IPS-15b (cell line): ENCODE measurements around the gene LRP1B.

Experiments
- H3K27me3 ChIP-seq: one replicate; pipeline ENCODE4 v1.6.1; 2013; ENCODE audit warnings: low read length; ENCODE audit not compliant: control insufficient read depth, insufficient read depth
- H3K36me3 ChIP-seq: one replicate; pipeline ENCODE4 v1.6.1; 2013; ENCODE audit warnings: low read length; ENCODE audit not compliant: control insufficient read depth, insufficient read depth
- H3K4me1 ChIP-seq: one replicate; pipeline ENCODE4 v1.6.1; 2013; ENCODE audit warnings: mild to moderate bottlenecking, low read length; ENCODE audit not compliant: control insufficient read depth, insufficient read depth
- H3K4me3 ChIP-seq: one replicate; pipeline ENCODE4 v1.5.1; 2013; ENCODE audit warnings: low read depth, low read length
- H3K9ac ChIP-seq: one replicate; pipeline ENCODE4 v1.6.1; 2013; ENCODE audit warnings: low read depth, mild to moderate bottlenecking, low read length
- H3K9me3 ChIP-seq: one replicate; pipeline ENCODE4 v1.6.1; 2013; ENCODE audit warnings: mild to moderate bottlenecking, low read length; ENCODE audit not compliant: control insufficient read depth, insufficient read depth

Gene LRP1B

GRCh38 chr2:140639628-140640027 is 1491.2 kb downstream of the LRP1B start:
- Histone ChIP-seq H3K4me1 (no peaks in the 10 kb centered on the region), H3K36me3 (no peaks in the 10 kb centered on the region), H3K4me3 (no peak overlapping the region), H3K9ac (no peak overlapping the region), H3K9me3 (no peaks in the 10 kb centered on the region), H3K27me3 (no peaks in the 10 kb centered on the region)

GRCh38 chr2:140630557-140630956 is 1500.3 kb downstream of the LRP1B start:
- no peak overlapping the region for H3K9ac ChIP-seq
- no peak overlapping the region for H3K4me3 ChIP-seq
- H3K9me3 ChIP-seq: no peaks in the 10 kb centered on the region

GRCh38 chr2:140627885-140628284 is 1502.9 kb downstream of the LRP1B start:
- H3K4me3 ChIP-seq: no peak overlapping the region
- H3K9ac ChIP-seq: no peak overlapping the region
- H3K36me3 ChIP-seq: no peaks in the 10 kb centered on the region
- H3K27me3 ChIP-seq: no peaks in the 10 kb centered on the region
- H3K9me3 ChIP-seq: no peaks in the 10 kb centered on the region
- H3K4me1 ChIP-seq: no peaks in the 10 kb centered on the region

More at GRCh38 chr2:140630557-140630956, 1500.3 kb downstream of the LRP1B start:
- Histone ChIP-seq H3K36me3 (no peaks in the 10 kb centered on the region), H3K27me3 (no peaks in the 10 kb centered on the region), H3K4me1 (no peaks in the 10 kb centered on the region)

GRCh38 chr2:140627136-140627535 is 1503.7 kb downstream of the LRP1B start:
- Histone ChIP-seq H3K4me1 (no peaks in the 10 kb centered on the region), H3K9ac (no peak overlapping the region), H3K9me3 (no peaks in the 10 kb centered on the region), H3K36me3 (no peaks in the 10 kb centered on the region), H3K27me3 (no peaks in the 10 kb centered on the region), H3K4me3 (no peak overlapping the region)

GRCh38 chr2:140624200-140624599 is 1506.6 kb downstream of the LRP1B start:
- H3K4me1 ChIP-seq: no peaks in the 10 kb centered on the region
- no peak overlapping the region for H3K9ac ChIP-seq
- H3K4me3 ChIP-seq: no peak overlapping the region
- H3K36me3 ChIP-seq: no peaks in the 10 kb centered on the region
- no peaks in the 10 kb centered on the region for H3K27me3 ChIP-seq
- H3K9me3 ChIP-seq: no peaks in the 10 kb centered on the region

- H3K9ac ChIP-seq: no peak overlapping the region
- H3K36me3 ChIP-seq: no peaks in the 10 kb centered on the region
- H3K4me3 ChIP-seq: no peak overlapping the region
- no peaks in the 10 kb centered on the region for H3K9me3 ChIP-seq
- no peaks in the 10 kb centered on the region for H3K4me1 ChIP-seq
- H3K27me3 ChIP-seq: no peaks in the 10 kb centered on the region
Observed at GRCh38 chr2:140621583-140622362, 1509.0 kb downstream of the LRP1B start.

GRCh38 chr2:140604788-140605187 is 1526.0 kb downstream of the LRP1B start:
- Histone ChIP-seq H3K27me3 (no peaks in the 10 kb centered on the region), H3K9me3 (no peaks in the 10 kb centered on the region), H3K36me3 (no peaks in the 10 kb centered on the region), H3K4me3 (no peak overlapping the region), H3K9ac (no peak overlapping the region), H3K4me1 (no peaks in the 10 kb centered on the region)

GRCh38 chr2:140604096-140604495 is 1526.7 kb downstream of the LRP1B start:
- H3K9ac ChIP-seq: no peak overlapping the region
- H3K4me3 ChIP-seq: no peak overlapping the region
- no peaks in the 10 kb centered on the region for H3K27me3 ChIP-seq
- H3K4me1 ChIP-seq: no peaks in the 10 kb centered on the region
- no peaks in the 10 kb centered on the region for H3K36me3 ChIP-seq
- no peaks in the 10 kb centered on the region for H3K9me3 ChIP-seq

GRCh38 chr2:140603416-140603815 is 1527.4 kb downstream of the LRP1B start:
- H3K9me3 ChIP-seq: no peaks in the 10 kb centered on the region

GRCh38 chr2:140601801-140602200 is 1529.0 kb downstream of the LRP1B start:
- no peak overlapping the region for H3K4me3 ChIP-seq
- H3K36me3 ChIP-seq: no peaks in the 10 kb centered on the region
- H3K27me3 ChIP-seq: no peaks in the 10 kb centered on the region
- H3K9ac ChIP-seq: no peak overlapping the region
- no peaks in the 10 kb centered on the region for H3K9me3 ChIP-seq
- no peaks in the 10 kb centered on the region for H3K4me1 ChIP-seq

More at GRCh38 chr2:140603416-140603815, 1527.4 kb downstream of the LRP1B start:
- no peaks in the 10 kb centered on the region for H3K4me1 ChIP-seq
- no peak overlapping the region for H3K9ac ChIP-seq
- no peaks in the 10 kb centered on the region for H3K36me3 ChIP-seq
- no peaks in the 10 kb centered on the region for H3K27me3 ChIP-seq
- H3K4me3 ChIP-seq: no peak overlapping the region

- Histone ChIP-seq H3K4me1 (no peaks in the 10 kb centered on the region), H3K27me3 (no peaks in the 10 kb centered on the region), H3K4me3 (no peak overlapping the region), H3K9ac (no peak overlapping the region), H3K36me3 (no peaks in the 10 kb centered on the region), H3K9me3 (no peaks in the 10 kb centered on the region)
Observed at GRCh38 chr2:140601342-140601741, 1529.5 kb downstream of the LRP1B start.

- no peaks in the 10 kb centered on the region for H3K27me3 ChIP-seq
- no peaks in the 10 kb centered on the region for H3K36me3 ChIP-seq
Observed at GRCh38 chr2:140600116-140600515, 1530.7 kb downstream of the LRP1B start.

More at GRCh38 chr2:140600116-140600515, 1530.7 kb downstream of the LRP1B start:
- H3K9me3 ChIP-seq: no peaks in the 10 kb centered on the region
- no peak overlapping the region for H3K9ac ChIP-seq
- H3K4me3 ChIP-seq: no peak overlapping the region
- no peaks in the 10 kb centered on the region for H3K4me1 ChIP-seq
